HEK293 (cell line): ENCODE measurements around the gene DHRS7B.

Source experiments
- CTCF ChIP-seq: fragments of 450-650 bp; formaldehyde crosslinking; IDR thresholded peaks from 2 replicates; pipeline ENCODE4 v1.5.1; 2016; ENCODE audit warnings: missing biosample characterization, missing genetic modification characterization
- KLF10 ChIP-seq: fragments of 450-650 bp; IDR thresholded peaks from 2 replicates; pipeline ENCODE4 v1.5.1; 2018; ENCODE audit warnings: missing biosample characterization, mild to moderate bottlenecking, missing genetic modification characterization
- WT1 ChIP-seq: fragments of 450-650 bp; formaldehyde crosslinking; IDR thresholded peaks from 2 replicates; pipeline ENCODE4 v1.5.1; 2016; ENCODE audit warnings: missing biosample characterization, missing genetic modification characterization
- YY1 ChIP-seq: fragments of 450-650 bp; formaldehyde crosslinking; IDR thresholded peaks from 2 replicates; pipeline ENCODE4 v1.5.1; 2018; ENCODE audit warnings: missing biosample characterization, missing genetic modification characterization
- ZNF626 ChIP-seq: fragments of 450-650 bp; sonication (Bioruptor Pico); formaldehyde crosslinking; IDR thresholded peaks from 2 replicates; pipeline ENCODE4 v1.5.1; 2018; ENCODE audit warnings: missing biosample characterization, missing genetic modification characterization, inconsistent platforms
- TF ChIP-seq, protein P1 (sequence below): fragments of 450-650 bp; formaldehyde crosslinking; IDR thresholded peaks from 2 replicates; pipeline ENCODE4 v1.5.1; 2016; ENCODE audit warnings: missing biosample characterization, missing genetic modification characterization

DNA sequence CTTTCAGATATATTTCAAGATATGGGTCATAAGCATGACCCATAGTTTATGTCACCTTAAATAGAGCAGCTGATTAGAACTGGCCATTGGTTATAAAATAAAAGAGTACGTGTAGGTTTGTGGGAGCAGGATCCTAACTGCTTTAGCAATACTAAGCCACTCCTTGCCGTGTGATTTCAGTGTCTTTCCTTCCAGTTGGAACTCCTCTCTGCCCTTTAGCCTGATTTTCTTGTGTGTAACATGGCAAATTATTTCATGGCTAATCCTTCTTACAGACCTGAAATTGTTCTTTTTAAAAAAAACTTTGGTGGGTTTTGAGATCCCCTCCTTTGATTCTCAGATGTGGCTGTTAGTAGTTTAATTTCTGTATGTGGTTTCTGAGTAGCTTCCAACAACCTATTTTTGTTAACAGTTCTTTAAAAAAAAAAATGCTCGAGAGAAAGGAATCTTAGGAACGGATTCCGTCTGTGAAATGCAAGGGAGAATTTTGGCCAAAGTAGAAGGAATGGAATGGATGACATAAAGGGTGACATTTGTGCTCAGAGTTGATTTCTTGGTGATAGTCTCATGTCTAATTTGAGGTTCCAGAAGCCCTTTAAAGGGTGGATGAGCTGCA is 39.9 kb downstream of the DHRS7B start:
- no peak for TF ChIP-seq CTCF (tag by site-specific recombination)
- no peak for TF ChIP-seq YY1
- TF ChIP-seq WT1 (tag by site-specific recombination) = no peak
- no peak for TF ChIP-seq ZNF626 (tag by site-specific recombination)
- no peak for TF ChIP-seq KLF10
- TF ChIP-seq, protein P1, sequence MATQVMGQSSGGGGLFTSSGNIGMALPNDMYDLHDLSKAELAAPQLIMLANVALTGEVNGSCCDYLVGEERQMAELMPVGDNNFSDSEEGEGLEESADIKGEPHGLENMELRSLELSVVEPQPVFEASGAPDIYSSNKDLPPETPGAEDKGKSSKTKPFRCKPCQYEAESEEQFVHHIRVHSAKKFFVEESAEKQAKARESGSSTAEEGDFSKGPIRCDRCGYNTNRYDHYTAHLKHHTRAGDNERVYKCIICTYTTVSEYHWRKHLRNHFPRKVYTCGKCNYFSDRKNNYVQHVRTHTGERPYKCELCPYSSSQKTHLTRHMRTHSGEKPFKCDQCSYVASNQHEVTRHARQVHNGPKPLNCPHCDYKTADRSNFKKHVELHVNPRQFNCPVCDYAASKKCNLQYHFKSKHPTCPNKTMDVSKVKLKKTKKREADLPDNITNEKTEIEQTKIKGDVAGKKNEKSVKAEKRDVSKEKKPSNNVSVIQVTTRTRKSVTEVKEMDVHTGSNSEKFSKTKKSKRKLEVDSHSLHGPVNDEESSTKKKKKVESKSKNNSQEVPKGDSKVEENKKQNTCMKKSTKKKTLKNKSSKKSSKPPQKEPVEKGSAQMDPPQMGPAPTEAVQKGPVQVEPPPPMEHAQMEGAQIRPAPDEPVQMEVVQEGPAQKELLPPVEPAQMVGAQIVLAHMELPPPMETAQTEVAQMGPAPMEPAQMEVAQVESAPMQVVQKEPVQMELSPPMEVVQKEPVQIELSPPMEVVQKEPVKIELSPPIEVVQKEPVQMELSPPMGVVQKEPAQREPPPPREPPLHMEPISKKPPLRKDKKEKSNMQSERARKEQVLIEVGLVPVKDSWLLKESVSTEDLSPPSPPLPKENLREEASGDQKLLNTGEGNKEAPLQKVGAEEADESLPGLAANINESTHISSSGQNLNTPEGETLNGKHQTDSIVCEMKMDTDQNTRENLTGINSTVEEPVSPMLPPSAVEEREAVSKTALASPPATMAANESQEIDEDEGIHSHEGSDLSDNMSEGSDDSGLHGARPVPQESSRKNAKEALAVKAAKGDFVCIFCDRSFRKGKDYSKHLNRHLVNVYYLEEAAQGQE = no peak
